H9 (cell line): ENCODE data around the gene ETHE1. TPM values are rescaled to one million over a fixed set of nuclear protein-coding genes. Genes with fewer than 3 reads are reported as not detected.

ENCODE experiments used
- DNase-seq: peaks from one replicate; pipeline ENCODE4 v3.0.0-alpha.2; 2017
- H2AFZ ChIP-seq: one replicate; pipeline ENCODE4 v1.6.1; 2013; ENCODE audit warnings: mild to moderate bottlenecking, low read length, control low read depth, moderate library complexity
- H2AK5ac ChIP-seq: 2 replicates; pipeline ENCODE4 v1.6.1; 2013; ENCODE audit warnings: low read length, control low read depth, mixed read lengths; ENCODE audit not compliant: insufficient read length
- H2BK120ac ChIP-seq: one replicate; pipeline ENCODE4 v1.6.1; 2013; ENCODE audit warnings: low read depth, mild to moderate bottlenecking, low read length, control low read depth, inconsistent platforms; ENCODE audit not compliant: poor library complexity, severe bottlenecking
- H2BK12ac ChIP-seq: 2 replicates; pipeline ENCODE4 v1.6.1; 2013; ENCODE audit warnings: low read length, control low read depth, mixed read lengths, low read depth; ENCODE audit not compliant: insufficient read length
- H2BK15ac ChIP-seq: 2 replicates; pipeline ENCODE4 v1.6.1; 2013; ENCODE audit warnings: low read depth, low read length, control low read depth
- H2BK20ac ChIP-seq: one replicate; pipeline ENCODE4 v1.6.1; 2013; ENCODE audit warnings: low read depth, mild to moderate bottlenecking, low read length, control low read depth, inconsistent platforms; ENCODE audit not compliant: poor library complexity, severe bottlenecking
- H2BK5ac ChIP-seq: 2 replicates; pipeline ENCODE4 v1.6.1; 2013; ENCODE audit warnings: low read length, control low read depth, mixed read lengths; ENCODE audit not compliant: insufficient read length
- H3K14ac ChIP-seq: 2 replicates; pipeline ENCODE4 v1.6.1; 2013; ENCODE audit warnings: low read length, control low read depth; ENCODE audit not compliant: insufficient read depth
- H3K18ac ChIP-seq: 2 replicates; pipeline ENCODE4 v1.6.1; 2013; ENCODE audit warnings: low read depth, mild to moderate bottlenecking, mixed read lengths, low read length, control low read depth; ENCODE audit not compliant: insufficient read length
- H3K23ac ChIP-seq: 2 replicates; pipeline ENCODE4 v1.6.1; 2013; ENCODE audit warnings: low read length, control low read depth, mixed read lengths, low read depth; ENCODE audit not compliant: insufficient read length
- H3K23me2 ChIP-seq: 2 replicates; pipeline ENCODE4 v1.6.1; 2013; ENCODE audit warnings: low read depth, mild to moderate bottlenecking, mixed read lengths, low read length, control low read depth; ENCODE audit not compliant: insufficient read length, poor library complexity, severe bottlenecking
- H3K27ac ChIP-seq: 2 replicates; pipeline ENCODE4 v1.5.1; 2013; ENCODE audit warnings: low read length, control low read depth, mixed read lengths, low read depth; ENCODE audit not compliant: insufficient read length
- H3K27me3 ChIP-seq: 2 replicates; pipeline ENCODE4 v1.6.1; 2013; ENCODE audit warnings: low read length, control low read depth, inconsistent platforms; ENCODE audit not compliant: insufficient read depth
- H3K4ac ChIP-seq: 2 replicates; pipeline ENCODE4 v1.6.1; 2013; ENCODE audit warnings: low read depth, mild to moderate bottlenecking, control low read depth, inconsistent platforms, low read length, moderate library complexity
- H3K4me1 ChIP-seq: 2 replicates; pipeline ENCODE4 v1.6.1; 2013; ENCODE audit warnings: low read length, control low read depth, inconsistent platforms; ENCODE audit not compliant: insufficient read depth
- H3K4me2 ChIP-seq: 2 replicates; pipeline ENCODE4 v1.6.1; 2013; ENCODE audit warnings: low read length, control low read depth, mixed read lengths; ENCODE audit not compliant: insufficient read length, insufficient read depth
- H3K56ac ChIP-seq: 2 replicates; pipeline ENCODE4 v1.6.1; 2013; ENCODE audit warnings: low read depth, mild to moderate bottlenecking, mixed read lengths, low read length, control low read depth; ENCODE audit not compliant: insufficient read length
- H3K79me1 ChIP-seq: 2 replicates; pipeline ENCODE4 v1.6.1; 2013; ENCODE audit warnings: low read depth, mild to moderate bottlenecking, moderate library complexity, low read length, control low read depth, inconsistent platforms; ENCODE audit not compliant: insufficient read depth, poor library complexity, severe bottlenecking
- H3K79me2 ChIP-seq: 2 replicates; pipeline ENCODE4 v1.6.1; 2013; ENCODE audit warnings: low read length, control low read depth, inconsistent platforms; ENCODE audit not compliant: insufficient read depth
- H3K9ac ChIP-seq: 2 replicates; pipeline ENCODE4 v1.6.1; 2013; ENCODE audit warnings: low read length, control low read depth, mixed read lengths; ENCODE audit not compliant: insufficient read length; ENCODE audit errors: extremely low read depth
- H3K9me3 ChIP-seq: one replicate; pipeline ENCODE4 v1.6.1; 2013; ENCODE audit warnings: low read depth, low read length, inconsistent platforms; ENCODE audit not compliant: control insufficient read depth
- H3T11ph ChIP-seq: one replicate; pipeline ENCODE4 v1.6.1; 2013; ENCODE audit warnings: mild to moderate bottlenecking, low read length, control low read depth, inconsistent platforms
- H4K20me1 ChIP-seq: one replicate; pipeline ENCODE4 v1.6.1; 2013; ENCODE audit not compliant: control insufficient read depth, insufficient read length, insufficient read depth
- H4K5ac ChIP-seq: 2 replicates; pipeline ENCODE4 v1.6.1; 2013; ENCODE audit warnings: low read depth, mild to moderate bottlenecking, mixed read lengths, low read length, control low read depth; ENCODE audit not compliant: insufficient read length
- H4K8ac ChIP-seq: replicated peaks from 2 replicates; pipeline ENCODE4 v1.6.1; 2013; ENCODE audit warnings: low read length, control low read depth, mixed read lengths, low read depth; ENCODE audit not compliant: insufficient read length
- H4K91ac ChIP-seq: 2 replicates; pipeline ENCODE4 v1.6.1; 2013; ENCODE audit warnings: low read depth, mild to moderate bottlenecking, moderate library complexity, mixed read lengths, low read length, control low read depth; ENCODE audit not compliant: insufficient read length
- H3K27ac Mint-ChIP-seq, 3 experiments: 2 replicates in 2 of 3; 3 replicates in 1 of 3; pipeline ENCODE4 v1.8.0; 2020 to 2021; ENCODE audit warnings: mixed read lengths in 3 of 3, mild to moderate bottlenecking in 1 of 3, moderate library complexity in 1 of 3
- H3K27me3 Mint-ChIP-seq: 2 replicates; pipeline ENCODE4 v1.8.0; 2021; ENCODE audit warnings: low read depth, mild to moderate bottlenecking, moderate library complexity, mixed read lengths
- H3K36me3 Mint-ChIP-seq, 3 experiments: 2 replicates in 2 of 3; 3 replicates in 1 of 3; pipeline ENCODE4 v1.8.0; 2020 to 2021; ENCODE audit warnings: low read depth in 3 of 3, mixed read lengths in 3 of 3; ENCODE audit not compliant: insufficient read depth in 1 of 3
- H3K4me1 Mint-ChIP-seq, 2 experiments: 2 replicates each; pipeline ENCODE4 v1.8.0; 2020; ENCODE audit warnings: mixed read lengths in 2 of 2
- H3K4me3 Mint-ChIP-seq, 2 experiments: 2 replicates in 1 of 2; 3 replicates in 1 of 2; pipeline ENCODE4 v1.8.0; 2020 to 2021; ENCODE audit warnings: mild to moderate bottlenecking in 2 of 2, mixed read lengths in 2 of 2, moderate library complexity in 1 of 2
- H3K9me3 Mint-ChIP-seq, 2 experiments: 2 replicates in 1 of 2; 3 replicates in 1 of 2; pipeline ENCODE4 v1.8.0; 2020; ENCODE audit warnings: mild to moderate bottlenecking in 2 of 2, mixed read lengths in 2 of 2, moderate library complexity in 1 of 2
- WGBS: extraction: QIAGEN DNeasy Blood & Tissue Kit; methylation state at CpG from one replicate; pipeline ENCODE4 v1.1.7; 2013; ENCODE audit warnings: missing lambda C conversion rate, low lambda C conversion rate, mixed read lengths; ENCODE audit not compliant: insufficient read length; ENCODE audit errors: extremely low coverage; 5-methylcytosine and 5-hydroxymethylcytosine counted together
- total RNA-seq: library from RNA; stranded (reverse); gene quantifications from 2 replicates; pipeline ENCODE4 v1.2.1, GENCODE V29; 2021
- TF ChIP-seq, protein P1 (sequence below): fragments of 200-600 bp; sonication (generic); conservative IDR thresholded peaks from 3 replicates; pipeline ENCODE4 v1.8.0; 2021; ENCODE audit warnings: antibody characterized with exemption, mild to moderate bottlenecking

The ETHE1 gene
- total RNA-seq, 1 experiment from 2014 or later, result 18.8 TPM

DNA sequence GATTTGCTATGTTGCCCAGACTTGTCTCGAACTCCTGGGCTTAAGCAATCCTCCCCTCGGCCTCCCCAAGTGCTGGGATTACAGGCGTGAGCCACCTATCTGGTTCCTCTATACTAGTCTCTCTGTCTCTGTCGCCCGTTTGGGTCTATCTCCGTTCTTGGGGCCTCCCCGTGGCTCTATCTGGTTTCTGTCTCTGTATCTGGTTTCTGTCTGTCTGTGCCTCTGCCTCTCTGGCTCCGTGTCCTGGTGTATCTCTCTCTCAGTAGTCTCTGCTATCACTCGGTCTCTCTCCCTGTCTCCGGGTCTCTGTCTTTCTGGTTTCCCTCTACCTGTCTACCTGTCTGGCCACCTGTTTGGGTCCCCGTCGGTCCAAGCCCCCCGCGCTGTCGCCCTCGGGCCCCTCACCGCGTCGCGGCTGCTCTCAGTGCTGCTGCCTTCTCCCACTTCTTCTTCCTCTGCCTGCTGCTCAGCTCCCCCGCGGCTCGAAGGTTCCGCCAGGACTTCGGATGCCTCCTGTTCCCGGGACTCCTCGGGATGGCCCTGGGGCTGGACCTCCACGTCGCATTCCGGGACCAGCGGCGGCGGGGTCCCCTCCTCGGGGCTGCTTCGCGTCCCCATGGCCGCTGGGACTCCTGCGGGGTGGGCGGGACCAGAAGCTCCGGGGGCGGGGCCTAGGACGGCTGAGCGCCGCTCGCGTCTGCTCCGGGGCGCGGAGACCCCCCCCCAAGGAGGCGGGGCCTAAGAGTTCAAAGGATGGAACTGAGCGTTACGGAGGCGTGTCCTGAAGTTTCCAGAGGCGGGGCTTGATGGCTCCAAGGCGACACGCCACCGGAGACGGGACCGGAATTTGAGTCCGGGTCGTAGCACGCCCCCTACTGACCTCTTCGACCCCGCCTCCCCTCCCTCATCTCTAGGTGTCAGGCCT lies 23.2 kb downstream of the ETHE1 start:
- Histone ChIP-seq H3K9me3 (no peaks in the 10 kb centered on the region), H3K4me2 (peak overlapping the region; percentile 98), H3K56ac (no peak overlapping the region), H2BK12ac (no peak overlapping the region), H2AFZ (peak overlapping the region; percentile 32), H2BK5ac (no peak overlapping the region), H4K20me1 (no peaks in the 10 kb centered on the region), H4K91ac (no peak overlapping the region), H3K27ac (no peak overlapping the region), H2BK15ac (0 out of 2 replicates have a peak overlapping the region, but pooled peaks have one; percentile 87), H3K4ac (no peak overlapping the region), H3K4me1 (no peaks in the 10 kb centered on the region), H4K8ac (no peak overlapping the region), H3K9ac (peak overlapping the region; percentile 52), H3K79me2 (no peaks in the 10 kb centered on the region), H3T11ph (no peak overlapping the region), H3K23ac (no peak overlapping the region), H2BK20ac (no peak overlapping the region), H3K79me1 (no peaks in the 10 kb centered on the region), H2AK5ac (no peak overlapping the region), H3K23me2 (peaks cover 21% of the 10 kb centered on the region), H4K5ac (no peak overlapping the region), H3K27me3 (peaks cover 4% of the 10 kb centered on the region; the same call in 1 of the 2 replicates), H3K18ac (peak overlapping the region; percentile 70), H3K14ac (peak overlapping the region; percentile 70), H2BK120ac (no peak overlapping the region)
- H3K4me1 Mint-ChIP-seq, result peaks cover 12 to 25% of the 10 kb centered on the region in 2 experiments
- peak overlapping the region in 2 of 3 experiments; percentile 6 to 72; a peak in 3 of 7 replicates for H3K27ac Mint-ChIP-seq
- peaks cover 12% of the 10 kb centered on the region for H3K27me3 Mint-ChIP-seq
- DNase-seq, result peak; percentile 97
- no CpG with 5 or more reads among the region's 64 CpGs for WGBS
- peak overlapping the region; percentile 81 to 87 for H3K4me3 Mint-ChIP-seq
- no peaks in the 10 kb centered on the region; a peak in 1 of 5 replicates for H3K9me3 Mint-ChIP-seq
- H3K36me3 Mint-ChIP-seq, result peaks cover 3% of the 10 kb centered on the region in 3 experiments; a peak in 5 of 7 replicates
- TF ChIP-seq, protein P1, sequence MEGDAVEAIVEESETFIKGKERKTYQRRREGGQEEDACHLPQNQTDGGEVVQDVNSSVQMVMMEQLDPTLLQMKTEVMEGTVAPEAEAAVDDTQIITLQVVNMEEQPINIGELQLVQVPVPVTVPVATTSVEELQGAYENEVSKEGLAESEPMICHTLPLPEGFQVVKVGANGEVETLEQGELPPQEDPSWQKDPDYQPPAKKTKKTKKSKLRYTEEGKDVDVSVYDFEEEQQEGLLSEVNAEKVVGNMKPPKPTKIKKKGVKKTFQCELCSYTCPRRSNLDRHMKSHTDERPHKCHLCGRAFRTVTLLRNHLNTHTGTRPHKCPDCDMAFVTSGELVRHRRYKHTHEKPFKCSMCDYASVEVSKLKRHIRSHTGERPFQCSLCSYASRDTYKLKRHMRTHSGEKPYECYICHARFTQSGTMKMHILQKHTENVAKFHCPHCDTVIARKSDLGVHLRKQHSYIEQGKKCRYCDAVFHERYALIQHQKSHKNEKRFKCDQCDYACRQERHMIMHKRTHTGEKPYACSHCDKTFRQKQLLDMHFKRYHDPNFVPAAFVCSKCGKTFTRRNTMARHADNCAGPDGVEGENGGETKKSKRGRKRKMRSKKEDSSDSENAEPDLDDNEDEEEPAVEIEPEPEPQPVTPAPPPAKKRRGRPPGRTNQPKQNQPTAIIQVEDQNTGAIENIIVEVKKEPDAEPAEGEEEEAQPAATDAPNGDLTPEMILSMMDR, result peak; percentile 59; the same call in 2 of the 3 replicates
